ENCODE data around the gene TOX4. TPM values are rescaled to one million over a fixed set of nuclear protein-coding genes. Genes with fewer than 3 reads are reported as not detected.

The TOX4 gene
- total and polyA plus RNA-seq, 9 of the 15 experiments (the other 6 are each of a cell fraction or from before 2014, with no cell fraction given), result 9.9 to 76.5 (median 41.0) TPM

GRCh38 chr14:21510735-21511657, 34.0 kb downstream of the TOX4 start, which contains the start of gene METTL3 (continued):
- TF ChIP-seq PREB (CRISPR knock-in tag; IDR thresholded peaks at IDR 0.05) (no peak), OTX1 (CRISPR knock-in tag; IDR thresholded peaks at IDR 0.05) (no peak), SETDB1 (IDR thresholded peaks at IDR 0.05; ENCODE audit: low read length) (no peak), ZNF780A (CRISPR knock-in tag; IDR thresholded peaks at IDR 0.05) (no peak), SAP30 (IDR thresholded peaks at IDR 0.05; ENCODE audit: borderline replicate concordance, insufficient read depth, low read depth, low read length, poor library complexity, severe bottlenecking) (peak; percentile 96), DEAF1 (CRISPR knock-in tag; IDR thresholded peaks at IDR 0.05) (no peak), KDM5B (IDR thresholded peaks at IDR 0.05; ENCODE audit: insufficient replicate concordance, low read depth, low read length) (peak; percentile 53), ATF3 (IDR thresholded peaks at IDR 0.05) (peak; percentile 56; the same call in 1 of the 2 replicates), ATF3 (CRISPR knock-in tag; conservative IDR thresholded peaks at IDR 0.05) (no peak), ZFP30 (CRISPR knock-in tag; IDR thresholded peaks at IDR 0.05; ENCODE audit: borderline replicate concordance) (no peak), SMAD4 (CRISPR knock-in tag; conservative IDR thresholded peaks at IDR 0.05) (peak; percentile 48; the same call in 1 of the 2 replicates), KLF10 (CRISPR knock-in tag; IDR thresholded peaks at IDR 0.05) (no peak), BCOR (IDR thresholded peaks at IDR 0.05) (no peak), PHB (CRISPR knock-in tag; IDR thresholded peaks at IDR 0.05) (no peak), C11orf30 (IDR thresholded peaks at IDR 0.05; ENCODE audit: low read depth) (peak; percentile 79), PHF8 (IDR thresholded peaks at IDR 0.05; ENCODE audit: borderline replicate concordance, low read length) (peak; percentile 78; the same call in 1 of the 2 replicates), MECOM (CRISPR knock-in tag; IDR thresholded peaks at IDR 0.05) (no peak), CTBP1 (IDR thresholded peaks at IDR 0.05; ENCODE audit: borderline replicate concordance) (no peak), HDAC1 (IDR thresholded peaks at IDR 0.05) (peak in 1 of 2 experiments; percentile 91; a peak in 2 of 4 replicates), ZNF695 (CRISPR knock-in tag; IDR thresholded peaks at IDR 0.05) (no peak), NUFIP1 (IDR thresholded peaks at IDR 0.05; ENCODE audit: partially characterized antibody) (no peak), ZBTB1 (CRISPR knock-in tag; IDR thresholded peaks at IDR 0.05; ENCODE audit: borderline replicate concordance, low read depth) (0 out of 2 replicates have a peak, but pooled peaks have one; percentile 17), E2F1 (CRISPR knock-in tag; IDR thresholded peaks at IDR 0.05) (no peak), TAL1 (IDR thresholded peaks at IDR 0.05) (no peak)
